ENCODE data around the gene SPATA32. TPM values are rescaled to one million over a fixed set of nuclear protein-coding genes. Genes with fewer than 3 reads are reported as not detected.

SPATA32 gene, protein sequence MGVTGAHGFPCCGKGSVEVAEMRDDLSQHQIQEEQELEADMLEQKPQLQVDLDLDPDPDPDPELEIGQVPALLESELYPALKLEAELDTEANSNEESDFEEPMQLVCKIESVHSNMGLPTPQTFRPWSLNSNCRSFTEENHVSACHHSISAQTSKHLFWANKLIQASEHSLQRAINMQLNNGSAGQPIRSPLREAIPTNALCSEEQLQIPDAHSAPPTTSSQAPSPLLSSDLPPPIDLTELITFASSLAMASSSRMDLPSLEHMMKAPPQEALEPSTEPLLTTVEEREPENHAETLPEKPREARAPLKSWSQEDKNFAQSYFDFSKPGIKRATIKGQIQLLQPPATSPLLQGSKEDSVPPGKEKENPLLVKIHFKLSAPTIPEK
- 0.85 and 0.88 TPM in 2 replicates for total RNA-seq (2022)
- Bru-seq, nascent RNA = percentile 46 among the genes with signal in this experiment
- percentile 49 among the genes with signal in this experiment for BruChase-seq, experiment 1, labeled RNA remaining after a 6-hour chase
- BruChase-seq, experiment 2, labeled RNA remaining after a 2-hour chase = percentile 52 among the genes with signal in this experiment
- long read RNA-seq, partial matches to known transcripts = 0 of 4 reads
- long read RNA-seq, other reads (novel, unspliced or antisense) = 4 of 4 reads

DNA sequence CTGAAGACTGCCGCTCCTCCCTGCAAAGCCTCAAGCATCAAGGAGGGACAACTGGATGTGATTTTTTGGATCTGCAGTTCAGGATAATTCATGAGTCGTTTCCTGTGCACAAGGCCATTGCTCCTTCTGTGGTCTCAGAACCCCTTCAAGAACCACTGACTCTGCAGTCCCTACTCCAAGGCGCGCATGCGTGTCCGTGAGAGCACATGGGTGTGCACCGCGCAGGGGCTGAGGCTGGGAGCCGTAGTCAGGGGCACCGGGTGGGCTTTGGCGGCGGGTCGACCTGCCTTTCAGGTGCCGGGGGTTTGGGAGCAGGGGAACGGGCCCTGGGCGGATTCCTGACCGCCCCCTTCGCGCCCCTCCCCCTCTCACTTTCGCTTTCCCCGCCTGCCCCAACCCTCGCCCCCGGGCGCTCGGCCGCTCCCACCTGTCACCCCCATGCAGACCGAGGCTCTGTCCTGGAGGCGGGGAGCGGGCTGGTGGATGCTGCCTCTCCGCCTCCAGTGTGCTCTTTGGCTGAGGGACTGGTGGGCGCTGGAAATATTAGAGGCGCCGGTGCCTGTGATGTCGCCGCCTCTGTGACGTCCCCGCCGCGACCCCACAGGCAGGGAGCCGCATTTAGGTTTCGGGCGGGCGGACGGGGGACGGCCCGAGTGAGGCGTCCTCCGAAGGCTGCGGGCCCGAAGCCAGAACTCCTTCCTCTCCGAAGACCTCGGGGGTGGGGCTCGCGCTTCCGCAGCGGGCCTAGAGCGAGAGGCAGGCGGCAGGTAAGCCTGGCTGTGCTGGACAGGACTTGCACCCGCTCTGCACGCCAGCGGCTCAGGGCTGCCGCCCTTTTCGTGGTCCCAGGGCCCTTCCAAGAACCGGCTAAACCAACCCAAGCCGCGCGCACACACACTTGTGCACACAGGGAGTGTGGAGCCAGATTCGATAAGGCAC lies at the start of gene SPATA32:
TSS of gene SPATA32 (minus strand) at position 518 of the 939 bp plus-strand sequence. CDS start at position 440, 78 bp downstream.
- Mint-ChIP-seq H3K9me3 (ENCODE audit: low read depth, unreplicated experiment) (no peaks in the 10 kb centered on the region), H3K4me1 (ENCODE audit: low read depth, unreplicated experiment) (peaks cover 14% of the 10 kb centered on the region), H3K4me3 (ENCODE audit: low read depth, unreplicated experiment) (no peak within 1 kb of the TSS), H3K27me3 (ENCODE audit: unreplicated experiment) (no peaks in the 10 kb centered on the region), H3K36me3 (ENCODE audit: insufficient read depth, unreplicated experiment) (peaks cover 34% of the 10 kb centered on the region), H3K27ac (ENCODE audit: unreplicated experiment) (no peak within 1 kb of the TSS)
- no TSS peak for BruUV-seq (replicated peaks)
- TF ChIP-seq, protein P1, sequence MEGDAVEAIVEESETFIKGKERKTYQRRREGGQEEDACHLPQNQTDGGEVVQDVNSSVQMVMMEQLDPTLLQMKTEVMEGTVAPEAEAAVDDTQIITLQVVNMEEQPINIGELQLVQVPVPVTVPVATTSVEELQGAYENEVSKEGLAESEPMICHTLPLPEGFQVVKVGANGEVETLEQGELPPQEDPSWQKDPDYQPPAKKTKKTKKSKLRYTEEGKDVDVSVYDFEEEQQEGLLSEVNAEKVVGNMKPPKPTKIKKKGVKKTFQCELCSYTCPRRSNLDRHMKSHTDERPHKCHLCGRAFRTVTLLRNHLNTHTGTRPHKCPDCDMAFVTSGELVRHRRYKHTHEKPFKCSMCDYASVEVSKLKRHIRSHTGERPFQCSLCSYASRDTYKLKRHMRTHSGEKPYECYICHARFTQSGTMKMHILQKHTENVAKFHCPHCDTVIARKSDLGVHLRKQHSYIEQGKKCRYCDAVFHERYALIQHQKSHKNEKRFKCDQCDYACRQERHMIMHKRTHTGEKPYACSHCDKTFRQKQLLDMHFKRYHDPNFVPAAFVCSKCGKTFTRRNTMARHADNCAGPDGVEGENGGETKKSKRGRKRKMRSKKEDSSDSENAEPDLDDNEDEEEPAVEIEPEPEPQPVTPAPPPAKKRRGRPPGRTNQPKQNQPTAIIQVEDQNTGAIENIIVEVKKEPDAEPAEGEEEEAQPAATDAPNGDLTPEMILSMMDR (IDR thresholded peaks at IDR 0.05; ENCODE audit: unreplicated experiment) = no peak
- no peak for DNase-seq
- intact Hi-C loops (cut with micrococcal nuclease; ENCODE audit: unreplicated experiment) = no loop called here
- CTCF ChIA-PET = interaction anchor here (0.6 kb wide), 1 partner anchor 49 kb away, joined by 5 read pairs; no protein-coding TSS in a partner anchor

- DNase-seq = no peak
- CTCF ChIA-PET = interaction anchor here (0.8 to 3.7 kb wide), 13 partner anchors 9 to 176 kb away, joined by 3 to 32 read pairs (median 6); partner anchors contain the start of genes ACBD4 and HEXIM1
- Mint-ChIP-seq H3K4me3 (ENCODE audit: low read depth, unreplicated experiment) (peak overlapping the region; percentile 88), H3K36me3 (ENCODE audit: insufficient read depth, unreplicated experiment) (peaks cover 66% of the 10 kb centered on the region), H3K9me3 (ENCODE audit: low read depth, unreplicated experiment) (no peaks in the 10 kb centered on the region), H3K4me1 (ENCODE audit: low read depth, unreplicated experiment) (peaks cover 93% of the 10 kb centered on the region), H3K27me3 (ENCODE audit: unreplicated experiment) (no peaks in the 10 kb centered on the region), H3K27ac (ENCODE audit: unreplicated experiment) (peak overlapping the region; percentile 85)
- no TSS peak for BruUV-seq (replicated peaks)
- TF ChIP-seq, protein P1 (IDR thresholded peaks at IDR 0.05; ENCODE audit: unreplicated experiment) = no peak
- intact Hi-C loops (cut with micrococcal nuclease; ENCODE audit: unreplicated experiment) = no loop called here
Measured at GRCh38 chr17:45311401-45311759, 49.5 kb upstream of the SPATA32 start.

- TF ChIP-seq, protein P1 (IDR thresholded peaks at IDR 0.05; ENCODE audit: unreplicated experiment) = no peak
- H3K4me3 Mint-ChIP-seq (ENCODE audit: low read depth, unreplicated experiment) = peak overlapping the region; percentile 88
- H3K27me3 Mint-ChIP-seq (ENCODE audit: unreplicated experiment) = no peaks in the 10 kb centered on the region
- intact Hi-C loops (cut with micrococcal nuclease; ENCODE audit: unreplicated experiment) = no loop called here
- H3K9me3 Mint-ChIP-seq (ENCODE audit: low read depth, unreplicated experiment) = no peaks in the 10 kb centered on the region
- CTCF ChIA-PET = interaction anchor here (0.6 to 3.7 kb wide), 11 partner anchors 15 to 789 kb away, joined by 3 to 32 read pairs (median 5); no protein-coding TSS in a partner anchor
- H3K27ac Mint-ChIP-seq (ENCODE audit: unreplicated experiment) = peak overlapping the region; percentile 85
- DNase-seq = peak; percentile 53
- H3K4me1 Mint-ChIP-seq (ENCODE audit: low read depth, unreplicated experiment) = peaks cover 96% of the 10 kb centered on the region
- peaks cover 60% of the 10 kb centered on the region for H3K36me3 Mint-ChIP-seq (ENCODE audit: insufficient read depth, unreplicated experiment)
- BruUV-seq (replicated peaks) = no TSS peak
Measured at GRCh38 chr17:45310380-45311324, 48.8 kb upstream of the SPATA32 start.

All from Calu3 (cell line).